B cell (primary cell): ENCODE results near the gene AP4E1. TPM values are rescaled to one million over a fixed set of nuclear protein-coding genes. Genes with fewer than 3 reads are reported as not detected.

ENCODE experiments used
- ATAC-seq: fragments of 200-7000 bp; cut with Tn5 transposase; one replicate; pipeline ENCODE4 v1.10.0; 2021; ENCODE audit warnings: low read depth, mild to moderate bottlenecking, moderate number of reproducible peaks, moderate library complexity
- CTCF ChIA-PET: fragments of 350-600 bp; sonication (Branson Sonifier 250); formaldehyde crosslinking; loops from one replicate; lab custom pipeline; 2021; ENCODE audit warnings: antibody characterized with exemption, inconsistent platforms; lab: Charles Lee
- POLR2A ChIA-PET: fragments of 350-600 bp; sonication (Branson Sonifier 250); formaldehyde crosslinking; loops from one replicate; lab custom pipeline; 2021; ENCODE audit warnings: antibody characterized with exemption; lab: Charles Lee
- DNase-seq: peaks from one replicate; pipeline ENCODE4 v3.0.0; 2013
- H2AFZ ChIP-seq: 2 replicates; pipeline ENCODE4 v1.6.1; 2012; ENCODE audit warnings: mild to moderate bottlenecking, low read depth, low read length; ENCODE audit not compliant: insufficient read depth, poor library complexity, severe bottlenecking
- H3K27ac ChIP-seq, 2 donors: 1 replicate in 1 of 2; 2 replicates in 1 of 2; pipeline ENCODE4 v1.5.1; 2012 to 2013; ENCODE audit warnings: low read length in 2 of 2, mild to moderate bottlenecking in 2 of 2, moderate library complexity in 1 of 2
- H3K27me3 ChIP-seq, 4 experiments: fragments of 200-600 bp in 1 of 4; sonication (generic) in 1 of 4; replicated peaks in 1 of 4; 1 replicate in 2 of 4; 2 replicates in 2 of 4; pipeline versions ENCODE4 v1.6.1 to v1.7.0; 2013 to 2016; ENCODE audit warnings: low read length in 3 of 4, mild to moderate bottlenecking in 2 of 4, mixed read lengths in 1 of 4, moderate library complexity in 1 of 4; ENCODE audit not compliant: insufficient read depth in 4 of 4, control insufficient read depth in 3 of 4; ENCODE audit errors: control extremely low read depth in 1 of 4
- H3K36me3 ChIP-seq, 2 experiments: replicated peaks in 1 of 2; 1 replicate in 1 of 2; 2 replicates in 1 of 2; pipeline versions ENCODE4 v1.6.1 to v1.7.1; 2013; ENCODE audit warnings: low read length in 1 of 2; ENCODE audit not compliant: insufficient read depth in 2 of 2, control insufficient read depth in 1 of 2; ENCODE audit errors: control extremely low read depth in 1 of 2, extremely low read depth in 1 of 2
- H3K4me1 ChIP-seq, 2 donors: fragments of 200-600 bp in 1 of 2; sonication (generic) in 1 of 2; 1 replicate in 1 of 2; 2 replicates in 1 of 2; pipeline versions ENCODE4 v1.5.1 to v1.6.1; 2013 to 2017; ENCODE audit warnings: low read length in 2 of 2; ENCODE audit not compliant: control insufficient read depth in 2 of 2, insufficient read depth in 2 of 2
- H3K4me2 ChIP-seq: replicated peaks from 2 replicates; pipeline ENCODE3; 2012; ENCODE audit warnings: mild to moderate bottlenecking, low read depth, low read length; ENCODE audit not compliant: poor library complexity, severe bottlenecking
- H3K4me3 ChIP-seq, 5 experiments: fragments of 200-600 bp in 1 of 5; sonication (generic) in 1 of 5; 1 replicate in 3 of 5; 2 replicates in 2 of 5; pipeline versions ENCODE4 v1.5.1 to v1.7.0; 2011 to 2016; ENCODE audit warnings: low read length in 4 of 5, mild to moderate bottlenecking in 4 of 5, low read depth in 2 of 5, control low read depth in 1 of 5, moderate library complexity in 1 of 5; ENCODE audit not compliant: insufficient read depth in 1 of 5; ENCODE audit errors: control extremely low read depth in 1 of 5, extremely low read depth in 1 of 5
- H3K79me2 ChIP-seq: fragments of 200-600 bp; sonication (generic); one replicate; pipeline ENCODE4 v1.6.0; 2016; ENCODE audit warnings: low read length; ENCODE audit not compliant: control insufficient read depth, insufficient read depth
- H3K9ac ChIP-seq: fragments of 200-600 bp; sonication (generic); 2 replicates; pipeline ENCODE4 v1.6.1; 2017; ENCODE audit warnings: mild to moderate bottlenecking, low read length, moderate library complexity
- H3K9me3 ChIP-seq, 3 donors: one replicate each; pipeline versions ENCODE4 v1.6.1 to v1.7.1; 2013; ENCODE audit warnings: low read length in 2 of 3; ENCODE audit not compliant: control insufficient read depth in 2 of 3, insufficient read depth in 1 of 3; ENCODE audit errors: control extremely low read depth in 1 of 3
- H4K20me1 ChIP-seq: 2 replicates; pipeline ENCODE4 v1.6.0; 2012; ENCODE audit warnings: mild to moderate bottlenecking, low read length; ENCODE audit not compliant: insufficient read depth, control insufficient read depth, poor library complexity, severe bottlenecking
- H3K27ac Mint-ChIP-seq: one replicate; pipeline ENCODE4 v1.8.0; 2021; ENCODE audit warnings: mixed read lengths
- H3K27me3 Mint-ChIP-seq: one replicate; pipeline ENCODE4 v1.8.0; 2021; ENCODE audit warnings: mixed read lengths
- H3K4me1 Mint-ChIP-seq: one replicate; pipeline ENCODE4 v1.8.0; 2021; ENCODE audit warnings: mixed read lengths
- H3K4me3 Mint-ChIP-seq: one replicate; pipeline ENCODE4 v1.8.0; 2021; ENCODE audit warnings: mixed read lengths
- H3K9me3 Mint-ChIP-seq: one replicate; pipeline ENCODE4 v1.8.0; 2022; ENCODE audit warnings: mixed read lengths; ENCODE audit not compliant: insufficient read depth
- EZH2 ChIP-seq: IDR thresholded peaks from 2 replicates; pipeline ENCODE4 v1.6.1; 2012; ENCODE audit warnings: borderline replicate concordance, low read depth, mild to moderate bottlenecking, moderate library complexity, low read length; ENCODE audit not compliant: insufficient read depth, poor library complexity, severe bottlenecking
- WGBS: methylation state at CpG from one replicate; pipeline ENCODE4 v1.1.5; 2013; ENCODE audit warnings: missing lambda C conversion rate; ENCODE audit not compliant: insufficient coverage; 5-methylcytosine and 5-hydroxymethylcytosine counted together
- intact Hi-C: fragments of 100-400 bp; cut with micrococcal nuclease; formaldehyde crosslinking; loops from one replicate; pipeline ENCODE4 v1.10.0; 2022
- polyA plus RNA-seq: library from polyadenylated mRNA; depleted of rRNA; stranded (reverse); fragments of >200 nt; gene quantifications from 2 replicates; pipeline ENCODE4 v1.2.3, GENCODE V29; 2012
- total RNA-seq, 2 donors: library from RNA; stranded (reverse); fragments of 120-200 nt in 1 of 2; gene quantifications; 1 replicate in 1 of 2; 2 replicates in 1 of 2; pipeline versions ENCODE4 v1.2.3 to v1.2.4, GENCODE V29; 2013 to 2022
- TF ChIP-seq, protein P1 (sequence below): fragments of 200-600 bp; IDR thresholded peaks from one replicate; pipeline ENCODE4 v1.8.0; 2022; ENCODE audit warnings: antibody characterized with exemption, mild to moderate bottlenecking

AP4E1 gene
- total and polyA plus RNA-seq, 2 donors (not counting 1 experiment from before 2014, with no cell fraction given), result 2.8 to 12.0 TPM

DNA sequence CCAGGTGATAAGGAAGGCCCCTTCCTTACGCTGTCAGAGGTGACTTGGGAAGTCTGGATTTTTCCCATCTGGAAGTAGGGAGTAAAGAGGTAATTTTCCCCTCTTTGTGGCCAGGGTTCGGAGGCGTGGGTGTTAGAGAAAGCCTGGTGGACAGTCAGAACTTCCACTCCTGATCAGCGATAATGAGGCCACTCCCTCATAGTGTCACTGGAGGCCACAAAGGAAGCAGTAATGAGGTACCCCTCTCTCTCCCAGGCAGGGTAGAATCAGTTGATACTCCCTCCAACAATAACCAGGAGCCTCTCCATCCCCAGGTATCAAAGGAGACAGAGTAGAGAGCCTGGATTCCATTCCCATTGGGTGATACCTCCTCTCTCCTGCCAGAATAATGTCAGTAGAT, 30.0 kb downstream of the AP4E1 start:
- no peaks in the 10 kb centered on the region for H3K4me1 Mint-ChIP-seq
- CTCF ChIA-PET, result no interaction called here
- no peak for DNase-seq
- no peaks in the 10 kb centered on the region for H3K27me3 Mint-ChIP-seq
- Histone ChIP-seq H2AFZ (no peak overlapping the region), H3K4me3 (no peak overlapping the region), H3K4me2 (no peak overlapping the region), H3K4me1 (no peaks in the 10 kb centered on the region), H3K9ac (no peak overlapping the region), H3K79me2 (peaks cover 2% of the 10 kb centered on the region), H3K36me3 (peaks cover 0 to 15% of the 10 kb centered on the region in 2 experiments), H3K27me3 (no peaks in the 10 kb centered on the region), H3K27ac (no peak overlapping the region), H4K20me1 (no peaks in the 10 kb centered on the region), H3K9me3 (no peaks in the 10 kb centered on the region)
- WGBS, result 100% methylated on average over 1 of the region's 4 CpGs
- no peak overlapping the region for H3K4me3 Mint-ChIP-seq
- intact Hi-C loops, result no loop called here
- TF ChIP-seq, protein P1, sequence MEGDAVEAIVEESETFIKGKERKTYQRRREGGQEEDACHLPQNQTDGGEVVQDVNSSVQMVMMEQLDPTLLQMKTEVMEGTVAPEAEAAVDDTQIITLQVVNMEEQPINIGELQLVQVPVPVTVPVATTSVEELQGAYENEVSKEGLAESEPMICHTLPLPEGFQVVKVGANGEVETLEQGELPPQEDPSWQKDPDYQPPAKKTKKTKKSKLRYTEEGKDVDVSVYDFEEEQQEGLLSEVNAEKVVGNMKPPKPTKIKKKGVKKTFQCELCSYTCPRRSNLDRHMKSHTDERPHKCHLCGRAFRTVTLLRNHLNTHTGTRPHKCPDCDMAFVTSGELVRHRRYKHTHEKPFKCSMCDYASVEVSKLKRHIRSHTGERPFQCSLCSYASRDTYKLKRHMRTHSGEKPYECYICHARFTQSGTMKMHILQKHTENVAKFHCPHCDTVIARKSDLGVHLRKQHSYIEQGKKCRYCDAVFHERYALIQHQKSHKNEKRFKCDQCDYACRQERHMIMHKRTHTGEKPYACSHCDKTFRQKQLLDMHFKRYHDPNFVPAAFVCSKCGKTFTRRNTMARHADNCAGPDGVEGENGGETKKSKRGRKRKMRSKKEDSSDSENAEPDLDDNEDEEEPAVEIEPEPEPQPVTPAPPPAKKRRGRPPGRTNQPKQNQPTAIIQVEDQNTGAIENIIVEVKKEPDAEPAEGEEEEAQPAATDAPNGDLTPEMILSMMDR, result no peak
- TF ChIP-seq EZH2, result no peak
- no peak for ATAC-seq
- H3K27ac Mint-ChIP-seq, result no peak overlapping the region
- no peaks in the 10 kb centered on the region for H3K9me3 Mint-ChIP-seq
- POLR2A ChIA-PET, result no interaction called here

DNA sequence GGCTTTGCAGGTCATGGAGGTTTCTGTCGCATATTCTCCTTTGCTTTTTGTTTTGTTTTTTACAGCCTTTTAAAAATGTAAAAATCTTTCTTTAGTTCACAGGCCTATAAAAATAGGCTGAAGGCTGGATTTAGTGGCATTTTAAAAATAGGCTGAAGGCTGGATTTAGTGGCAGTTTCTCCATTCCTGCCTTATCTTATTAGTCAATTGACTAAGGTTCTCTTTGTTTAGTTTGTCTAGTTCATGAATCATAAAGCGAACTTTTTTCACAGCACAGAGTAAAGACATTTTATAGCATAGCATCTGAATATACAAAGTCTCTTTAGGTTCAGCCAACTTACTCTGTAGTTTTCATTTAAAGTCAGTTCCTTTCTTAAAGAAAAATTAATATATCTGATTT, 31.4 kb downstream of the AP4E1 start:
- Histone ChIP-seq H3K79me2 (peaks cover 2% of the 10 kb centered on the region), H4K20me1 (no peaks in the 10 kb centered on the region), H2AFZ (no peak overlapping the region), H3K36me3 (peaks cover 6 to 27% of the 10 kb centered on the region in 2 experiments), H3K9ac (no peak overlapping the region), H3K27ac (no peak overlapping the region), H3K27me3 (no peaks in the 10 kb centered on the region), H3K4me1 (no peaks in the 10 kb centered on the region), H3K9me3 (no peaks in the 10 kb centered on the region), H3K4me3 (no peak overlapping the region), H3K4me2 (no peak overlapping the region)
- ChIA-PET POLR2A (no interaction called here), CTCF (no interaction called here)
- DNase-seq, result no peak
- Mint-ChIP-seq H3K4me3 (no peak overlapping the region), H3K27me3 (no peaks in the 10 kb centered on the region), H3K4me1 (no peaks in the 10 kb centered on the region), H3K9me3 (no peaks in the 10 kb centered on the region), H3K27ac (no peak overlapping the region)
- intact Hi-C loops, result no loop called here
- no peak for ATAC-seq
- no CpG with 5 or more reads among the region's 2 CpGs for WGBS
- TF ChIP-seq, protein P1, result no peak
- TF ChIP-seq EZH2, result no peak
